Smooth muscle cell (in vitro differentiated cells): ENCODE data around the gene HCFC1R1. TPM values are rescaled to one million over a fixed set of nuclear protein-coding genes. Genes with fewer than 3 reads are reported as not detected.

Experiments used
- DNase-seq: peaks from one replicate; lab custom pipeline; 2025; ENCODE audit not compliant: unreplicated experiment; lab: John Stamatoyannopoulos, UW
- H2AFZ ChIP-seq: fragments of 200-600 bp; sonication (generic); 2 replicates; pipeline ENCODE4 v1.6.0; 2016; ENCODE audit warnings: antibody characterized with exemption, low read depth, mild to moderate bottlenecking
- H3F3A ChIP-seq: fragments of 200-600 bp; sonication (generic); 2 replicates; pipeline ENCODE4 v1.6.0; 2017; ENCODE audit warnings: antibody characterized with exemption, low read depth
- H3K27ac ChIP-seq: fragments of 200-600 bp; sonication (generic); 2 replicates; pipeline ENCODE4 v1.5.1; 2016; ENCODE audit warnings: low read depth, mild to moderate bottlenecking
- H3K27me3 ChIP-seq: fragments of 200-600 bp; sonication (generic); 2 replicates; pipeline ENCODE4 v1.6.1; 2016; ENCODE audit warnings: low read depth, mild to moderate bottlenecking
- H3K36me3 ChIP-seq: fragments of 200-600 bp; sonication (generic); 2 replicates; pipeline ENCODE4 v1.5.1; 2016; ENCODE audit warnings: low read depth
- H3K4me1 ChIP-seq: fragments of 200-600 bp; sonication (generic); 2 replicates; pipeline ENCODE4 v1.5.1; 2016; ENCODE audit warnings: low read depth
- H3K4me2 ChIP-seq: fragments of 200-600 bp; sonication (generic); 2 replicates; pipeline ENCODE4 v1.6.0; 2016; ENCODE audit warnings: mild to moderate bottlenecking
- H3K4me3 ChIP-seq: fragments of 200-600 bp; sonication (generic); 2 replicates; pipeline ENCODE4 v1.5.1; 2016; ENCODE audit warnings: mild to moderate bottlenecking
- H3K79me2 ChIP-seq: fragments of 200-600 bp; sonication (generic); 2 replicates; pipeline ENCODE4 v1.6.0; 2016; ENCODE audit warnings: low read depth, mild to moderate bottlenecking
- H3K9ac ChIP-seq: fragments of 200-600 bp; sonication (generic); 2 replicates; pipeline ENCODE4 v1.6.0; 2016; ENCODE audit warnings: low read depth
- H3K9me3 ChIP-seq: fragments of 200-600 bp; sonication (generic); replicated peaks from 2 replicates; pipeline ENCODE4 v1.5.1; 2016; ENCODE audit warnings: low read depth
- H4K20me1 ChIP-seq: fragments of 200-600 bp; sonication (generic); 2 replicates; pipeline ENCODE4 v1.6.0; 2016; ENCODE audit warnings: low read depth
- CTCF ChIP-seq: fragments of 200-600 bp; sonication (generic); IDR thresholded peaks from 2 replicates; pipeline ENCODE4 v1.5.1; 2017; ENCODE audit warnings: borderline replicate concordance, mild to moderate bottlenecking, antibody characterized with exemption; ENCODE audit not compliant: insufficient read depth, poor library complexity, severe bottlenecking
- WGBS: methylation state at CpG from one replicate; pipeline ENCODE4 v1.1.7; 2016; ENCODE audit warnings: low lambda C conversion rate; 5-methylcytosine and 5-hydroxymethylcytosine counted together
- polyA plus RNA-seq: library from polyadenylated mRNA; unstranded; fragments of >200 nt; fragmentation: Nextera tagmentation; extraction: Ambion mirVana; gene quantifications from 2 replicates; pipeline ENCODE4 v1.2.1, GENCODE V29; 2016
- total RNA-seq: library from RNA; depleted of rRNA; stranded (reverse); fragments of >200 nt; gene quantifications from 2 replicates; pipeline ENCODE4 v1.2.3, GENCODE V29; 2014

HCFC1R1 gene
- total and polyA plus RNA-seq, 2 experiments from 2014 or later, result 63.3 to 337 TPM

GRCh38 chr16:3046641-3047386 lies 23.1 kb upstream of the HCFC1R1 start:
- H4K20me1 ChIP-seq, result no peaks in the 10 kb centered on the region
- no peaks in the 10 kb centered on the region for H3K9me3 ChIP-seq
- no peak for DNase-seq
- no peak overlapping the region for H3K27ac ChIP-seq
- no peak for TF ChIP-seq CTCF
- no peak overlapping the region for H3K4me3 ChIP-seq
- H3K4me1 ChIP-seq, result peaks cover 11% of the 10 kb centered on the region
- peak overlapping the region; percentile 93 for H3K4me2 ChIP-seq
- no peaks in the 10 kb centered on the region for H3F3A ChIP-seq
- peaks cover 74% of the 10 kb centered on the region for H3K27me3 ChIP-seq
- H3K9ac ChIP-seq, result no peak overlapping the region
- no peaks in the 10 kb centered on the region for H3K36me3 ChIP-seq
- H2AFZ ChIP-seq, result no peak overlapping the region
- WGBS, result 2% methylated on average over 22 of the region's 54 CpGs
- H3K79me2 ChIP-seq, result no peaks in the 10 kb centered on the region

DNA sequence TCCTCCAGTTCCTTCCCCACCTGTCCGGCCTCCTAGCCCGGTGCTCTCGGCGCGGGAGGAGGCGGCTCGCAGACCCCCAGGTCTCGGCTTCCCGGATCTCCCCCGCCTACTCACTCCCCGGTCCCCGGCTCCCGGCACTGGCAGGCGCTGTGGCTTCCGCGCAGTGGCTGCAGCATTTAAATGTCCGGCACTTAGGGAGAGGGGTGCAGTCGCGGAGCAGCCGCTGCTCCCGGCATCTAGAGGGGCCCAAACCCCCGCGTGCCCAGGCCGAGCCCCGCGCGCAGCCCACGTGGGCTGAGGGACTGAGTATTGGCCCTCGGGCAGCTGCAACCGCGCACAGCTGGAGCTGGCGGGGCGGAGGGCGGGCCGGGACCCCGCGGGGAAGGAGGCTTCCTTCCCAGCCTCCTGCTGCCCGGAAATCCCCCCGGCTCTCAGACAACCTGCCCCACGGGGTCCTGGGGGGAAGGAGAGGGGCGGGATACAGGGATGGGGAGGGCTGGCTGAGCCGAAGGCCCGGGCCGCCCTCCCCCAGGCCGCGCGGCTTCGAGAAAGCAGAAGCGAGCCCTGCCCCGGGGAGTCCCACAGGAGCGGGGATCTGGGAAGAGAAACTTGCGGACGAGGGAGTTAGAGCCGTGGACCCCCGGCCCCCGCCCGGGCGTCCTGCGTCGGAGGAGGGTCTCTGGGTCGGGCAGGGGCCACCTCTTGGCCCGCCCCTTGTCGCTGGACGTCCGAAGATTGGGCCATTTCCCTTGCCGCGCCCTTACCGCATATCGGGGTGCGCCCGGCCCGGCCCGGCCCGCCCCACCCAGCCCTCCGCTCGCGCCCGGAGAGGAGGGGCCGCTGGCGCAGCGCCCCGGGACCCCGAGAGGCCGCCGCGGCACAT lies 22.3 kb upstream of the HCFC1R1 start, which contains the start of gene MMP25:
Gene MMP25, plus strand, starts transcription at position 804 of the 883 bp plus-strand sequence. CDS start 357 bp downstream, outside the sequence.
- H3K79me2 ChIP-seq, result no peaks in the 10 kb centered on the region
- H3K4me3 ChIP-seq, result peak within 1 kb of the TSS; percentile 54
- H4K20me1 ChIP-seq, result no peaks in the 10 kb centered on the region
- DNase-seq, result no peak
- no peak within 1 kb of the TSS for H2AFZ ChIP-seq
- no peaks in the 10 kb centered on the region for H3K36me3 ChIP-seq
- H3K4me2 ChIP-seq, result peak within 1 kb of the TSS; percentile 93
- no peak for TF ChIP-seq CTCF
- peaks cover 11% of the 10 kb centered on the region for H3K4me1 ChIP-seq
- H3F3A ChIP-seq, result no peaks in the 10 kb centered on the region
- H3K27me3 ChIP-seq, result peaks cover 74% of the 10 kb centered on the region
- H3K27ac ChIP-seq, result no peak within 1 kb of the TSS
- whole genome bisulfite sequencing, result under 1% methylated on average over 59 of the region's 86 CpGs
- H3K9me3 ChIP-seq, result no peaks in the 10 kb centered on the region
- no peak within 1 kb of the TSS for H3K9ac ChIP-seq

DNA sequence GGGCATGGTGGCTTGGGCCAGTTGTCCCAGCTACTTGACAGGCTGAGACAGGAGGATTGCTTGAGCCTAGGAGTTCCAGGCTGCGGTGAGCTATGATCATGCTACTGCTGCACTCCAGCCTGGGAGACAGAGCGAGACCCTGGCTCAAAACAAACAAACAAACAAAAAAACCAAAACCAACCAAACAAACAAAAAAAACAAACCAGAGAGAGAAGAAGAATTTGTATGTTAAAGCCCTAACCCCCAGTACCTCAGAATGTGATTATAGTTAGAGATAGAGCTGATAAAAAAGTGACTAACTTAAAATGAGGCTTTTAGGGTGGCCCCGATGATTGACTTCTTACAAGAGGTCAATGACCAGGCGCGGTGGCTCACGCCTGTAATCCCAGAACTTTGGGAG lies 21.0 kb upstream of the HCFC1R1 start:
- 84% methylated on average over 6 of the region's 6 CpGs for WGBS
- Histone ChIP-seq H3F3A (no peaks in the 10 kb centered on the region), H2AFZ (no peak overlapping the region), H3K4me1 (peaks cover 11% of the 10 kb centered on the region), H3K79me2 (no peaks in the 10 kb centered on the region), H3K27me3 (peaks cover 74% of the 10 kb centered on the region), H3K9ac (no peak overlapping the region), H3K4me2 (peak overlapping the region; percentile 93), H3K27ac (no peak overlapping the region), H3K4me3 (peak overlapping the region; percentile 54), H4K20me1 (no peaks in the 10 kb centered on the region), H3K9me3 (no peaks in the 10 kb centered on the region), H3K36me3 (no peaks in the 10 kb centered on the region)
- no peak for DNase-seq
- no peak for TF ChIP-seq CTCF
